Smooth muscle cell (in vitro differentiated cells): Measurements from ENCODE around the gene RPS17. TPM values are rescaled to one million over a fixed set of nuclear protein-coding genes. Genes with fewer than 3 reads are reported as not detected.

Experiments
- DNase-seq: peaks from one replicate; lab custom pipeline; 2025; ENCODE audit not compliant: unreplicated experiment; lab: John Stamatoyannopoulos, UW
- H2AFZ ChIP-seq: fragments of 200-600 bp; sonication (generic); 2 replicates; pipeline ENCODE4 v1.6.0; 2016; ENCODE audit warnings: antibody characterized with exemption, low read depth, mild to moderate bottlenecking
- H3F3A ChIP-seq: fragments of 200-600 bp; sonication (generic); 2 replicates; pipeline ENCODE4 v1.6.0; 2017; ENCODE audit warnings: antibody characterized with exemption, low read depth
- H3K27ac ChIP-seq: fragments of 200-600 bp; sonication (generic); 2 replicates; pipeline ENCODE4 v1.5.1; 2016; ENCODE audit warnings: low read depth, mild to moderate bottlenecking
- H3K27me3 ChIP-seq: fragments of 200-600 bp; sonication (generic); 2 replicates; pipeline ENCODE4 v1.6.1; 2016; ENCODE audit warnings: low read depth, mild to moderate bottlenecking
- H3K36me3 ChIP-seq: fragments of 200-600 bp; sonication (generic); 2 replicates; pipeline ENCODE4 v1.5.1; 2016; ENCODE audit warnings: low read depth
- H3K4me1 ChIP-seq: fragments of 200-600 bp; sonication (generic); 2 replicates; pipeline ENCODE4 v1.5.1; 2016; ENCODE audit warnings: low read depth
- H3K4me2 ChIP-seq: fragments of 200-600 bp; sonication (generic); 2 replicates; pipeline ENCODE4 v1.6.0; 2016; ENCODE audit warnings: mild to moderate bottlenecking
- H3K4me3 ChIP-seq: fragments of 200-600 bp; sonication (generic); 2 replicates; pipeline ENCODE4 v1.5.1; 2016; ENCODE audit warnings: mild to moderate bottlenecking
- H3K79me2 ChIP-seq: fragments of 200-600 bp; sonication (generic); 2 replicates; pipeline ENCODE4 v1.6.0; 2016; ENCODE audit warnings: low read depth, mild to moderate bottlenecking
- H3K9ac ChIP-seq: fragments of 200-600 bp; sonication (generic); 2 replicates; pipeline ENCODE4 v1.6.0; 2016; ENCODE audit warnings: low read depth
- H3K9me3 ChIP-seq: fragments of 200-600 bp; sonication (generic); replicated peaks from 2 replicates; pipeline ENCODE4 v1.5.1; 2016; ENCODE audit warnings: low read depth
- H4K20me1 ChIP-seq: fragments of 200-600 bp; sonication (generic); 2 replicates; pipeline ENCODE4 v1.6.0; 2016; ENCODE audit warnings: low read depth
- CTCF ChIP-seq: fragments of 200-600 bp; sonication (generic); IDR thresholded peaks from 2 replicates; pipeline ENCODE4 v1.5.1; 2017; ENCODE audit warnings: borderline replicate concordance, mild to moderate bottlenecking, antibody characterized with exemption; ENCODE audit not compliant: insufficient read depth, poor library complexity, severe bottlenecking
- WGBS: methylation state at CpG from one replicate; pipeline ENCODE4 v1.1.7; 2016; ENCODE audit warnings: low lambda C conversion rate; 5-methylcytosine and 5-hydroxymethylcytosine counted together
- polyA plus RNA-seq: library from polyadenylated mRNA; unstranded; fragments of >200 nt; fragmentation: Nextera tagmentation; extraction: Ambion mirVana; gene quantifications from 2 replicates; pipeline ENCODE4 v1.2.1, GENCODE V29; 2016
- total RNA-seq: library from RNA; depleted of rRNA; stranded (reverse); fragments of >200 nt; gene quantifications from 2 replicates; pipeline ENCODE4 v1.2.3, GENCODE V29; 2014

RPS17 gene
- total and polyA plus RNA-seq, 2 experiments from 2014 or later: 592 to 4,582 TPM

- Histone ChIP-seq H3K4me3 (no peak overlapping the region), H3K36me3 (no peaks in the 10 kb centered on the region), H2AFZ (no peak overlapping the region), H3K9me3 (no peaks in the 10 kb centered on the region), H3K4me1 (no peaks in the 10 kb centered on the region), H3K4me2 (no peak overlapping the region), H3F3A (no peaks in the 10 kb centered on the region), H3K27ac (no peak overlapping the region), H3K9ac (no peak overlapping the region), H3K79me2 (no peaks in the 10 kb centered on the region), H3K27me3 (no peaks in the 10 kb centered on the region), H4K20me1 (no peaks in the 10 kb centered on the region)
- 73% methylated on average over 5 of the region's 5 CpGs for WGBS
- no peak for TF ChIP-seq CTCF
- no peak for DNase-seq
Measured at GRCh38 chr15:82551646-82552247, 11.5 kb upstream of the RPS17 start.

- Histone ChIP-seq H4K20me1 (no peaks in the 10 kb centered on the region), H3K4me1 (no peaks in the 10 kb centered on the region), H3K79me2 (no peaks in the 10 kb centered on the region), H3K36me3 (no peaks in the 10 kb centered on the region), H3K27me3 (no peaks in the 10 kb centered on the region), H3K9ac (no peak overlapping the region), H3K9me3 (no peaks in the 10 kb centered on the region), H3K4me3 (no peak overlapping the region), H2AFZ (no peak overlapping the region), H3K4me2 (no peak overlapping the region), H3K27ac (no peak overlapping the region), H3F3A (no peaks in the 10 kb centered on the region)
- WGBS: 94% methylated on average over 9 of the region's 9 CpGs
- no peak for TF ChIP-seq CTCF
- no peak for DNase-seq
Measured at GRCh38 chr15:82549199-82549665, 9.0 kb upstream of the RPS17 start.

GRCh38 chr15:82548700-82549099 lies 8.4 kb upstream of the RPS17 start:
- no peaks in the 10 kb centered on the region for H3K9me3 ChIP-seq
- no peak overlapping the region for H3K4me3 ChIP-seq
- H3K4me1 ChIP-seq: peaks cover under 1% of the 10 kb centered on the region
- no peak for DNase-seq
- no peaks in the 10 kb centered on the region for H3K79me2 ChIP-seq
- TF ChIP-seq CTCF: no peak
- H3K36me3 ChIP-seq: no peaks in the 10 kb centered on the region
- WGBS: 92% methylated on average over 2 of the region's 2 CpGs
- H3K27me3 ChIP-seq: no peaks in the 10 kb centered on the region
- no peaks in the 10 kb centered on the region for H4K20me1 ChIP-seq
- no peak overlapping the region for H3K4me2 ChIP-seq
- H2AFZ ChIP-seq: no peak overlapping the region
- H3K9ac ChIP-seq: no peak overlapping the region
- no peak overlapping the region for H3K27ac ChIP-seq
- H3F3A ChIP-seq: no peaks in the 10 kb centered on the region

GRCh38 chr15:82545478-82545877 lies 5.2 kb upstream of the RPS17 start:
- H3F3A ChIP-seq: peaks cover 8% of the 10 kb centered on the region

More at GRCh38 chr15:82545478-82545877, 5.2 kb upstream of the RPS17 start:
- H3K27ac ChIP-seq: no peak overlapping the region
- H3K9ac ChIP-seq: no peak overlapping the region
- H3K9me3 ChIP-seq: no peaks in the 10 kb centered on the region
- no peak overlapping the region for H3K4me3 ChIP-seq
- TF ChIP-seq CTCF: no peak
- H2AFZ ChIP-seq: no peak overlapping the region
- no peaks in the 10 kb centered on the region for H4K20me1 ChIP-seq
- WGBS: 87% methylated on average over 6 of the region's 6 CpGs
- no peaks in the 10 kb centered on the region for H3K79me2 ChIP-seq
- no peaks in the 10 kb centered on the region for H3K27me3 ChIP-seq
- H3K4me1 ChIP-seq: peaks cover 10% of the 10 kb centered on the region
- no peak overlapping the region for H3K4me2 ChIP-seq
- DNase-seq: no peak
- H3K36me3 ChIP-seq: no peaks in the 10 kb centered on the region
